Effector CD4-positive, alpha-beta T cell (primary cell): Measurements from ENCODE around the gene SGSM2.

Experiments
- DNase-seq: peaks from one replicate; pipeline ENCODE4 v3.0.0-alpha.2; 2020

The SGSM2 gene

DNA sequence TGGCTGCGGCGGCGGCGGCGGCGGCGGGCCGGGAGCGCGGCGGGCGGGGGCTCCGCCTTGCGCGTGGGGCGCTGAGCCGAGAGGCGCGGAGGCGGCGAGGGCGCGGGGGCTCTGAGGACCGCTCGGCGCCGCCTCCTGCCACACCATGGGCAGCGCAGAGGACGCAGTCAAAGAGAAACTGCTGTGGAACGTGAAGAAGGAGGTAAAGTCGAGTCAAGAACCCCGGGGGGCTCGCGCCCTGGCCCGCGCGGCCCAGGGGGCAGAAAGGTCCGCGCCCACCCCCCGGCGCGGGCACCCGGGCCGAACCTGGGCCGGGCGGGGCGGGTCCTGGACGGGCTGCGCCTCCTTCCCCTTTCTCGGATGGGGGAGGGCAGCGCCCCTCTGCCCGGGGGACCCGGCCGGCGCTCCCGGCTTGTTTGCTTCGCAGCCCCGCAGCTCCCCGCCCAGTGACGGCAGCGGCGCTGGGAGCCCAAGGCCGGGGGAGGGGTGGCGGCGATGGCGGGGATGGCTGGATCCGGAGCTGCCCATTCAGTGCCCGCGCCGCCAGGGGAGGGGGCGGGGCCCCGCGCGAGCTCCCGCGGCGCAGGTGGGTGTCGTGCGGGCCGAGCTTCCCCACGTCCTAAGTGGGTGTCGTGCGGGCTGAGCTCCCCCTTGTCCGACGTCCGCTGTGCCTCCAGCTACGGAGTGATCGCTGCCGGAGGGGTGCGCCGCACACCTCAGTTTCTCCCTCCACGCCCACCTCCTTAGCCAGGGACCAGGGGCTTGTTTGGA lies 428 bp downstream of the SGSM2 start:
- peak; percentile 40 for DNase-seq

DNA sequence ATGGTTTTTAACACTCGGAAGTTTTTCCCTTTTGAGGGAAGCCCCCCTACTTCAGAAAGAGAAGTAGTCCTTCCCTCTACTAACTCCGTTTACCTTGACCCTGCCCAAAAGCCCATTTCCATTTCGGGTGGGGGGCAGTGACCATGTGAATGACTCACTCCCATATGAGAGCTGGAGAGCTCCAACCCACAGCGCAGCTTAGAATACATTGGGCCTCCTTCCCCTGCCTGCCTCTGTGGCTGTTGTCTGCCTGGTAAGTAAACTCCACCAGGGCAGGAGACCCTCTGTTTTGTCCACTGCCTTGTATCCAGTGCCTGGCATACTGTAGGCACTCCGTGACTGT lies 985 bp downstream of the SGSM2 start:
- no peak for DNase-seq

- DNase-seq, result no peak
Measured at GRCh38 chr17:2343421-2343820, 6.1 kb downstream of the SGSM2 start.

DNA sequence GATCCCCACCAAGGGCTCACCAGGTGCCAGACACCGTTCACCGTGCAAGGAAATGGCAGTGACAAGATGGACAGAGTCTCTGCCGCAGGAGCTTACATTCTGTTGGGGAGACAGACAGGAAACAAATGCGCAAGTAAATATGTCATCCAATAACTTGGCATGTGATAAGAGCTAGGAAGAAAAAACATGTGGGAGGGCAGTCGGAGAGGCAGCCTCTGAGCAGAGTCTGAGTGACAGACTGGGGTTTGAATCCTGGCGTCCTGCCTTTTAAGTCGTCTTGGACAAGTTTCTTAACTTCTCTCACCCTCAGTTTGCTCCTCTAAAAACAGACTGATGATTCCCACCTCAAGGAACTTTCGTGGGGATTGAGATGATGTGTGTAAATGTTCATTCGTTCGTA lies 7.2 kb downstream of the SGSM2 start:
- DNase-seq, result no peak

DNA sequence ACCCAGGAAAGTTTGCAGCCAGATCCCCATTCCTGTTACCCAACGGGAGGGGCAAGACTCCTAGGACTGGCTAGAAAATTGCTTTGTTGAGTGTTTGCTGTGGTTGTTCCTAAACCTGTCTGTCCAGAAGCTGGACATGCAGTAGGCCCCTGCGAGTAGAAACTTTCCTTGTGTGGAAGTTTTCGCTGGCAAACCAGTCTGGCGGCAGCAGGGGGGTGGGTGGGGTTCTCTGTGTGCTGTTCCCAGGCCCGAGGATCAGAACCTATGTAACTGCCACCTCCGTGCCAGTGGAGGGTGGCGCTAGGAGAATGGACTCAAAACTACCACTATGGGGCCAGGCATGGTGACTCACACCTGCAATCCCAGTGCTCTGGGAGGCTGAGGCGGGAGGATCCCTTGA lies 9.2 kb downstream of the SGSM2 start:
- no peak for DNase-seq

- DNase-seq, result no peak
Measured at GRCh38 chr17:2347805-2348685, 10.7 kb downstream of the SGSM2 start.

DNA sequence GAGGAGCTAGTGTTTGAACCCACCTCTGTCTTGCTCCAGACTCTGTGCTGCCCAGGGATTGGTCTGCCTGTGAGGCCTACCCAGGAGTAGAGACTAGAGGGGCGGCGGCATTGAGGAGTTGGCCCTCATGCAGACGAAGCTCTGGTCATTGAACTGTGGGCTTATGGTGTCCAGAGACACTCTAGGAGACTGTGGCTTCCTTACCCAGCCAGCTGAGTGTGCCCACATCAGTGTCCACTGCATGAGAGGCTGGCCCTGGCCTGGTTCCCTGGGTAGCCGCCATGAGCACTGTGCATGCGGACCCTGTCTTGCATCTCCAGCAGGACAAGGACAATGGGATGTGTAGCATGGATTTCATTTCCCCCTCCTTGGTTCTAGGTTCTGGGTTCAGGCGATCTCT lies 14.0 kb downstream of the SGSM2 start:
- DNase-seq, result no peak

DNA sequence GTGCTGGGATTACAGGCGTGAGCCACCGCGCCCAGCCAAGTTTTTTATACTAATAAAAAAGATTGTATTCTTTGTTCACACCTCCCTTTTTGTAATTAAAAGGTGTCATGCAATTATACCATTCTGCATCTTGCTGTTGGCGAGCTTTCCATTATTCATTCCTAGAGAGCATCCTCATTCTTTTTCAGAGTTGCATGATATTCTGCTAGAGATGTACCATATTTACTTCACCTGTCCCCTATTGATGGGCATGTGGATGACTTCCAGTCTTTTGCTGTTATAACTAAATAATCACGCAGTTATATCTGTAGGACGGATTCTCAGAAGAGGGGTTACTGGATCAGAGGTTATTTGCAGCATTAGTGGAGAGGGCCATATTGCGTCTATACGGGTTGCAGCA lies 17.0 kb downstream of the SGSM2 start:
- DNase-seq, result no peak

DNA sequence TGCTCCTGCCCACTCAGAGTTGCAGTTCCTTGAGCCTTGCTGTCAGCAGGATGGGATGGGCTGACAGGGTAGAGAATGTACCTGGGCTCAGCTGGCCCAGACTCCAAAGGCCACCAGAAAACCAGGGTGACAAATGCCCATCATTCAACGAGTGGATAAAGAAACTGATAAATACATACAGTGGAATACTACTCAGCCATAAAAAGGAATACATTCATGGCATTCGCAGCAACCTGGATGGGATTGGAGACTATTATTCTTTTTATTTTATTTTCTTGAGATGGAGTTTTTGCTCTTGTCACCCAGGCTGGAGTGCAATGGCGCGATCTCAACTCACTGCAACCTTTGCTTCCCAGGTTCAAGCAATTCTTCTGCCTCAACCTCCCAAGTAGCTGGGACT lies 19.9 kb downstream of the SGSM2 start:
- no peak for DNase-seq

GRCh38 chr17:2357931-2358434 lies 20.7 kb downstream of the SGSM2 start:
- no peak for DNase-seq

GRCh38 chr17:2361010-2361760 lies 23.9 kb downstream of the SGSM2 start:
- DNase-seq, result no peak

DNA sequence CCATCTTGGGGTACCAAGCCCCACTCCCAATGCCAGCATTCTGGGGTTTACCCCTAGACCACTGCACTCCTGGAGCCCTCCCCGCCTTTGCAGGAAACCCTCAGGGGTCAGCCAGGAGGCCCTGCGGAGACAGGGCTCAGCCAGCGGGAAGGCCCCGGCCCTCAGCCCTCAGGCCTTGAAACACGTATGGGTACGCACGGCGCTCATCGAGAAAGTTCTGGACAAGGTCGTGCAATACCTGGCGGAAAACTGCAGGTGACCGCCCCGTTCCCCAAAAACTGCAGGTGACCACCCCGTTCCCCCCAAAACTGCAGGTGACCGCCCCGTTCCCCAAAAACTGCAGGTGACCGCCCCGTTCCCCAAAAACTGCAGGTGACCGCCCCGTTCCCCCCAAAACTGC lies 24.7 kb downstream of the SGSM2 start:
- no peak for DNase-seq

GRCh38 chr17:2362416-2362815 lies 25.1 kb downstream of the SGSM2 start:
- DNase-seq, result no peak

GRCh38 chr17:2362881-2363280 lies 25.6 kb downstream of the SGSM2 start:
- no peak for DNase-seq

- no peak for DNase-seq
Measured at GRCh38 chr17:2363318-2363717, 26.0 kb downstream of the SGSM2 start.

DNA sequence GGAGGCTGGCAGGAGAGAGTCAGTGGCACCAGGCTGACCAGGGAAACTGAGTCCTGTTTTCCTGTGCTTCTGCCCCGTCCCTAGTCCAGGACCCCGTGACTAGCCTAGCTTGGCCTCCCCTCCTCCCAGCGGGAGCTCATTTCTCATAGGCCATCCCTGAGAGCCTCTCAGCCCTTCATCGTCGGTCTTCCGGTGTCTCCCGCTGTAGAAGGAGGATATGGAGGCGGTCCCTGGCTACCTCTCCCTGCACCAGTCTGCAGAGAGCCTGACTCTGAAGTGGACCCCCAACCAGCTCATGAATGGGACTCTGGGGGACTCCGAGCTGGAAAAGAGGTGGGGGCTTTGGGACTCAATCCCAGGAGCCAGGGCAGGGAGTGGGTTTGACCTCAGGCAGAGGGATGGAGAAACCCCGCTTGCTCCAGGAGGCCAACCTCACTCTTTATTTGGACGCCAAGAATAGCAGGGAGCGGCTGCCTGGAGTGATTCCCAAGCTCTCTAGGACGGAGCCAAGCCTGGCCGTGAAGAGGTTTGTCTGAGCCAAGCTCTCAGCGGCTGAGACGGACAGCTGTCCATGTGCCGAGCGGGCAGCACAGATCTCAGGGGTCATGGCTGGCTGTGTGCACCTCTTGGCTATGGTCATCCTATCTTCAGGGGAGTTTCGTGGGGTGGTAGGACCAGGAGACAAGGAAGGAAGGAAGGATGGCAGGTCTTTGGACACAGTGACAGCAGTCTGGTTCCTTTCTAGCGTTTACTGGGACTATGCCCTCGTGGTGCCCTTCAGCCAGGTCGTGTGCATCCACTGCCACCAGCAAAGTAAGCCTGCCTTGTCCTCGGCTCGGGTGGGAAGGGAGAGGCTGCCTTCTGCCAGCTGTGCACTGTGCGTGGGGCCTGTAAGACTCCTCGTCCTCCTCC lies 26.8 kb downstream of the SGSM2 start:
- no peak for DNase-seq

DNA sequence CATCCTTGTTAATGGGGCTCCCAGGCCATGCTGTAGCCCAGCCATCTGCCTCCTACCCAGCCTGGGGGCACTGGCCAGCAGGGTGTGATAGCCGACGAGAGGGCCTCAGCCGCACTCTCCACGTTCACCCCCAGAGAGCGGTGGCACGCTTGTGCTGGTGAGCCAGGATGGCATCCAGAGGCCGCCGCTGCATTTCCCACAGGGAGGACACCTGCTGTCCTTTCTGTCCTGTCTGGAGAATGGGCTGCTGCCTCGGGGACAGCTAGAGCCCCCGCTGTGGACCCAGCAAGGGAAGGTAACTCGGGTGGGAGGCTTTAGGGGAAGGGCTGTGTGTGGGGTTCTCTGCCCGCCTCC lies 27.4 kb downstream of the SGSM2 start:
- DNase-seq, result no peak

GRCh38 chr17:2365132-2365531 lies 27.8 kb downstream of the SGSM2 start:
- DNase-seq, result no peak

DNA sequence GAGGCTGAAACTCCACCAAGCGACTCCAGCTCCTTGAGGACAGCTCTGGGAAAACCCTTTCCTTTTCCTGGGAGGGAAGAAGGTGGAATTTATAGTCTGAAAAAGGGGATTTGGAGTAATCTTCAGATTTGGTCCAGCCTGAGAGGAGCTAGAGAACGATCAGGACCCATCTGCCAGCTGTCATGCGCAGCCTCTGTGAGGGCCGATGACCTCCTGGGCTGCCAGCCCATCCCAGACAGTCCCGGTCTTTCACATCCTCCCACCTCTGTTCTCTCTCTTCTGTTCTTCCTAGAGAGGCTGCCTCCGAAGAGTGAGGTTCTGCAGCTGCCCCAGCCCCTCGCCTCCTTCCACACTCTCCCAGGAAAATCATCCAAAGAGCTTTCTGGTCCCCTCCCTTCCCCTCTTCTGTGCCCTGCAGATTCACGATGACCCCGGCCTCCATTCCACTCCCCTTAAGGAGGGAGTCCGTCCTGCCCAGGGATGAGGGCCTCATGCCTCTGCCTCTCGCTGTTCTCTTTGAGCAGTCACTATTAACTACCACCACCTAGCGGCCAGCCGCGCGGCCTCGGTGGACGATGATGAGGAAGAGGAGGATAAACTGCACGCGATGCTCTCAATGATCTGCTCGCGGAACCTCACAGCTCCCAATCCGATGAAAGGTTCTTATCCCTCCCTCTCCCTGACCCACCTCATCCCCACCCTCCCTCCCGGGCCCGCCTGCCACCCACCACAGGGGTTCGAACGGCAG lies 29.6 kb downstream of the SGSM2 start:
- DNase-seq, result no peak

DNA sequence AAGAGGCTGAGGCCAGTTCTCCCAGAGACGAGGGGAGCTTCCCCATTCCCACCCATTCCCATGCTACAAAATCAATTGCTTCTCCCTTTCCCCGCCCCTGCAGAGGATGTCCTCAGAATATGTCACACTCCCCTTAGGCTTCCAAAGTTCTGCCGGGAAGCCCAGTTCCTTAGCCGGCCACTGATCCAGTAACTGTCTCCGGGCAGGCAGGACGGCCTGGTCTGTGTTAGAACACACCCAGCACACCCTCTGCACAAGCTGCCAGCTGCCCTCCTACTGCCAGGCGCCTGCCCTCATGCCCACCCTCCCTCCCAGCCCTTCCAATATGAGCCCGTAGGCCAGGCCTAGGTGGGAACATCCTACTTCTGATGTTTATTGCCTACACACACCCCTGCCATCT lies 31.1 kb downstream of the SGSM2 start:
- DNase-seq, result no peak

GRCh38 chr17:2369039-2369438 lies 31.7 kb downstream of the SGSM2 start:
- no peak for DNase-seq
